Prostate gland (tissue), 2 donors: ENCODE measurements around the gene CD40LG. TPM values are rescaled to one million over a fixed set of nuclear protein-coding genes. Genes with fewer than 3 reads are reported as not detected.

Source experiments
- DNase-seq: peaks from one replicate; pipeline ENCODE4 v3.0.0-alpha.2; 2019; ENCODE audit warnings: low spot score
- H3K27ac ChIP-seq, 2 donors: fragments of 200-600 bp; sonication (generic); 2 replicates each; pipeline ENCODE4 v1.5.1; 2017 to 2019
- H3K27me3 ChIP-seq: fragments of 200-600 bp; sonication (generic); replicated peaks from 2 replicates; pipeline ENCODE4 v1.5.1; 2019; ENCODE audit not compliant: insufficient read depth
- H3K36me3 ChIP-seq, 2 donors: fragments of 200-600 bp; sonication (generic); 1 replicate in 1 of 2; 2 replicates in 1 of 2; pipeline versions ENCODE4 v1.5.1 to v1.8.1; 2017 to 2019
- H3K4me1 ChIP-seq: fragments of 200-600 bp; sonication (generic); replicated peaks from 2 replicates; pipeline ENCODE4 v1.5.1; 2019
- H3K4me3 ChIP-seq, 2 donors: fragments of 200-600 bp; sonication (generic); 2 replicates each; pipeline ENCODE4 v1.5.1; 2017 to 2019
- H3K9me3 ChIP-seq: fragments of 200-600 bp; sonication (generic); 2 replicates; pipeline ENCODE4 v1.5.1; 2017
- POLR2A ChIP-seq: fragments of 450-650 bp; IDR thresholded peaks from one replicate; pipeline ENCODE4 v1.6.1; 2016; ENCODE audit warnings: antibody characterized with exemption, mild to moderate bottlenecking
- POLR2AphosphoS5 ChIP-seq: sonication (generic); formaldehyde crosslinking; IDR thresholded peaks from one replicate; pipeline ENCODE4 v1.6.1; 2017; ENCODE audit warnings: antibody characterized with exemption
- WGBS: methylation state at CpG from one replicate; pipeline ENCODE4 v1.1.5; 2018; 5-methylcytosine and 5-hydroxymethylcytosine counted together
- intact Hi-C: fragments of 100-400 bp; cut with DNase I; formaldehyde crosslinking; loops from one replicate; pipeline ENCODE4 v1.14.2; 2022
- total RNA-seq, 2 donors: library from RNA; depleted of rRNA; stranded (reverse); fragments of >200 nt; gene quantifications; one replicate each; pipeline ENCODE4 v1.1.0, GENCODE V29; 2016
- TF ChIP-seq, protein P1 (sequence below), 4 experiments: fragments of 200-600 bp in 2 of 4; fragments of 450-650 bp in 2 of 4; sonication (generic) in 2 of 4; IDR thresholded peaks; 1 replicate in 3 of 4; 2 replicates in 1 of 4; pipeline ENCODE4 v1.5.1; 2016 to 2019; ENCODE audit warnings: antibody characterized with exemption in 4 of 4, mild to moderate bottlenecking in 2 of 4, moderate library complexity in 2 of 4

CD40LG gene
- total RNA-seq, 2 donors from 2014 or later: not detected

DNA sequence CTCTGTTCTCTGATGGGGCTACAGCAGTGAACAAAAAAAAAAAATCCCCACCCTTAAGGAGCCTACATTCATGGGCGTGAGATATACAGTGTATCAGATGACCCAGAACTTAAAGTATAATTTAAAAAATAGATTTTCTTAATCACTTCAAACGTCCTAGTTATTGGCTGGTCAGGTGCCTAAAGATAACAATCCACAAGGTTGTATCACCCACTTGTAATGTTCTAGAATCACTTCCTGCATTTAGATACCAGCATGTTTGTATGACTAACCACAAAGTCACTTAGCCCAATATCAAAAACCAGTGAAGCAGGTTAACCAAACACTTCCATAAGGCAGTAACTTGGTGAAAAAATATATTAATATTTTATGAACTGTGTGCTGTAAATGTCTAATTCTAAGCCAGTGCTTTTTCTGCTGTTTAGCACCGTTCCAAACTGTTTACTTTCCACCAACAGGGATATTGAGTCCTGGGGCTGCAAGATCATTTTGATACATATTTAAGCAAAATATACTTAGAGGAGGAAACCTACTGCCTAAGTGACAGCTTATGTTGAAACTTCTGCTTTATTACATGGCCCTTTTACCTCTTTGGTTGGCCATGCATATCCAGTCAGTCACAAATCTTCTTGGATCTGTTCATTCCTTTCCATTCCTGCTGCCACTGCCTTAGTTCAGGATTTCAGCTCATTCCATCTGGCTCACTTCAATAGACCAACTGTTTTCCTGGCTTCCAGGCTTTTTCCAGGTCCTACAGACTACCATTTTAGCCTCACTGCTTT lies 43.3 kb downstream of the CD40LG start:
- Histone ChIP-seq H3K27me3 (no peaks in the 10 kb centered on the region), H3K9me3 (no peaks in the 10 kb centered on the region), H3K4me1 (no peaks in the 10 kb centered on the region), H3K36me3 (no peaks in the 10 kb centered on the region), H3K27ac (no peak overlapping the region), H3K4me3 (no peak overlapping the region)
- WGBS: 53% methylated on average over 3 of the region's 3 CpGs
- TF ChIP-seq POLR2AphosphoS5 (no peak), POLR2A (no peak)
- TF ChIP-seq, protein P1, sequence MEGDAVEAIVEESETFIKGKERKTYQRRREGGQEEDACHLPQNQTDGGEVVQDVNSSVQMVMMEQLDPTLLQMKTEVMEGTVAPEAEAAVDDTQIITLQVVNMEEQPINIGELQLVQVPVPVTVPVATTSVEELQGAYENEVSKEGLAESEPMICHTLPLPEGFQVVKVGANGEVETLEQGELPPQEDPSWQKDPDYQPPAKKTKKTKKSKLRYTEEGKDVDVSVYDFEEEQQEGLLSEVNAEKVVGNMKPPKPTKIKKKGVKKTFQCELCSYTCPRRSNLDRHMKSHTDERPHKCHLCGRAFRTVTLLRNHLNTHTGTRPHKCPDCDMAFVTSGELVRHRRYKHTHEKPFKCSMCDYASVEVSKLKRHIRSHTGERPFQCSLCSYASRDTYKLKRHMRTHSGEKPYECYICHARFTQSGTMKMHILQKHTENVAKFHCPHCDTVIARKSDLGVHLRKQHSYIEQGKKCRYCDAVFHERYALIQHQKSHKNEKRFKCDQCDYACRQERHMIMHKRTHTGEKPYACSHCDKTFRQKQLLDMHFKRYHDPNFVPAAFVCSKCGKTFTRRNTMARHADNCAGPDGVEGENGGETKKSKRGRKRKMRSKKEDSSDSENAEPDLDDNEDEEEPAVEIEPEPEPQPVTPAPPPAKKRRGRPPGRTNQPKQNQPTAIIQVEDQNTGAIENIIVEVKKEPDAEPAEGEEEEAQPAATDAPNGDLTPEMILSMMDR (IDR thresholded peaks at IDR 0.05): no peak
- DNase-seq: no peak
- intact Hi-C loops: no loop called here

DNA sequence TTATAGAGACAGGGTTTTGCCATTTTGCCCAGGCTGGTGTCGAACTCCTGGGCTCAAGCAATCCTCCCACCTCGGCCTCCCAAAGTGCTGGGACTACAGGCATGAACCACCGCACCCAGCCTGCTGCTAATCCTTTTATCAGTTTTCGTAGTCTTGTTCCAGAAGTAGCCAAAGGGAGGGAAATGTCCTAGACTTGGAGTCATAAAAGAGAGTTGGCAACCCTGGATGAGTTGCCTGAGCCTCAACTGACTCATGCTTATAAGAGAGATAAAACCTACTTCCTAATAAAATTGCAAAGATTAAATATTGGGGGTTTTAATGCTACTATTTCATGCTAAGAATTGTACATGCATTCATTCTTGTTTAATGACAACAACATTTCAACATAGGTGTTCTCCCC lies 44.3 kb downstream of the CD40LG start:
- Histone ChIP-seq H3K36me3 (no peaks in the 10 kb centered on the region), H3K27me3 (no peaks in the 10 kb centered on the region), H3K4me3 (no peak overlapping the region), H3K9me3 (no peaks in the 10 kb centered on the region), H3K27ac (no peak overlapping the region), H3K4me1 (no peaks in the 10 kb centered on the region)
- 93% methylated on average over 4 of the region's 4 CpGs for WGBS
- no peak for DNase-seq
- intact Hi-C loops: no loop called here
- TF ChIP-seq, protein P1 (IDR thresholded peaks at IDR 0.05): no peak
- TF ChIP-seq POLR2AphosphoS5 (no peak), POLR2A (no peak)

DNA sequence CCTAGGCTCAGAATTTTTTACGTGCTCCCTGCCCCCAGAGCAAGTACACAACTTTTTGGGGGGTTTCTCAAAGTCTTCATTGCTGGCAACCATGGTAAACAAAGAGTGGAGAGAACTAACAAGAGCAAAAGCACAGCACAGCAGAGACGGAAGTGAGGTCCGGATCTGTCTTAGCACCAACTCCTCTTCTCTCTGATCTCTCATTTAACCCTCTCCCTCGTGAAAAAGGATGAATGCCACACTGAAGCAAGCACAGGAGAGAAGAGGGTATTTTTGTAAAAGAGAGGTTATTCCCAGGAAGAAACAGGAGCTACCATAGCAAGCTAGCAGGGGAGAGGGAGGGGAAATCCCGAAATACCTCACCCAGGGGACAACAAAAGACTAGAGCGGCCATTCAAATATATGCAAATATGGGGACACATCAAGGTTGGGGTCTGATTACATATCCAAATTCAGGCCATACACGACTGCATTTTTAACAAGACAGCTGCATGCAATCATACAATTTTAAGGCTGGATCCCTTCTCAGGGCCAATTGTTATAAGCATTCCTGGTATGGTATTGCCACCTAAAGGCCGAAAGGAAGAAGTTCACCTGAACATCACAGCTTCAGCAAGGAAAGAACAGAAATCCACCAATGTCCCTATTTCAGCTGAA lies 46.6 kb downstream of the CD40LG start:
- Histone ChIP-seq H3K4me3 (no peak overlapping the region), H3K9me3 (no peaks in the 10 kb centered on the region), H3K27me3 (no peaks in the 10 kb centered on the region), H3K27ac (no peak overlapping the region), H3K4me1 (no peaks in the 10 kb centered on the region), H3K36me3 (no peaks in the 10 kb centered on the region)
- 25% methylated on average over 8 of the region's 8 CpGs for WGBS
- intact Hi-C loops: no loop called here
- DNase-seq: no peak
- TF ChIP-seq POLR2AphosphoS5 (no peak), POLR2A (no peak)
- TF ChIP-seq, protein P1 (IDR thresholded peaks at IDR 0.05): peak in 2 of 4 experiments; percentile 50 to 51

- Histone ChIP-seq H3K36me3 (no peaks in the 10 kb centered on the region), H3K4me3 (no peak overlapping the region), H3K4me1 (no peaks in the 10 kb centered on the region), H3K27me3 (no peaks in the 10 kb centered on the region), H3K27ac (no peak overlapping the region), H3K9me3 (no peaks in the 10 kb centered on the region)
- no peak for DNase-seq
- intact Hi-C loops: no loop called here
- 79% methylated on average over 1 of the region's 1 CpG for WGBS
- TF ChIP-seq, protein P1 (IDR thresholded peaks at IDR 0.05): no peak
- no peak for TF ChIP-seq POLR2AphosphoS5
- TF ChIP-seq POLR2A: no peak
These were observed 49.2 kb downstream of the CD40LG start for GRCh38 chrX:136697156-136697555.

DNA sequence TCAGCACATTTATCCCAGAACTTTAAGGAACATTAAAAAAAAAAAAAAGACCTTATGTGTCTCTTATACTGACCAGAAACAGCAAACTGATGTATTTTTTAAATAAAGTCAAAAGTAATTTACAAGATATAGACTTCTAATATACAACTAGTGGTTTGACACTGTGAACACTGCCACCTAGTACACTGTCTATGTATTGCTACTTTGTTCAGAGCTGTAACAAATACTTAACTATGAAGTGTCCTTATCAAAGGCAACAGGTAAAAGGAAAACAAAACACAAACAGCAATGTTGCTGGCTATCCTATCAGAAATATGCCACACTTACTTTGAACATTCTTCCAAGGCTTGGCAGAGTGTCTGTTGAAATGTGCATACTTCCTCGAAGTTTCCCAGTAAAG lies 60.4 kb downstream of the CD40LG start:
- WGBS: 89% methylated on average over 1 of the region's 1 CpG

More for the DNA sequence above, 60.4 kb downstream of the CD40LG start:
- no peak overlapping the region for H3K27ac ChIP-seq
- no peaks in the 10 kb centered on the region for H3K9me3 ChIP-seq
- H3K36me3 ChIP-seq: no peaks in the 10 kb centered on the region
- DNase-seq: no peak
- H3K4me1 ChIP-seq: no peaks in the 10 kb centered on the region
- H3K4me3 ChIP-seq: no peak overlapping the region
- no peaks in the 10 kb centered on the region for H3K27me3 ChIP-seq
- TF ChIP-seq, protein P1 (IDR thresholded peaks at IDR 0.05): no peak
- TF ChIP-seq POLR2AphosphoS5: no peak
- TF ChIP-seq POLR2A: no peak
- intact Hi-C loops: no loop called here
